GM19395 (cell line): Measurements from ENCODE around the gene TMEM109.
A peak's percentile ranks its signal among the peaks of the same experiment; 100 is the strongest.
"Not testable (repeated sequence)": the region's sequence is repeated elsewhere in the genome, so short reads cannot be mapped to it uniquely, and the experiment has no call there.

ENCODE experiments used
- ATAC-seq: cut with Tn5 transposase; IDR thresholded peaks from one replicate; pipeline ENCODE4 v1.9.1; 2021; ENCODE audit warnings: mild to moderate bottlenecking, moderate library complexity; ENCODE audit not compliant: unreplicated experiment

TMEM109 gene

GRCh38 chr11:60909680-60910280 lies 4.2 kb upstream of the TMEM109 start:
- not testable (repeated sequence) for ATAC-seq

GRCh38 chr11:60910281-60910687 lies 3.7 kb upstream of the TMEM109 start:
- peak; percentile 38 for ATAC-seq

- ATAC-seq = no peak
These were observed 3.1 kb upstream of the TMEM109 start for GRCh38 chr11:60910711-60911380.

DNA sequence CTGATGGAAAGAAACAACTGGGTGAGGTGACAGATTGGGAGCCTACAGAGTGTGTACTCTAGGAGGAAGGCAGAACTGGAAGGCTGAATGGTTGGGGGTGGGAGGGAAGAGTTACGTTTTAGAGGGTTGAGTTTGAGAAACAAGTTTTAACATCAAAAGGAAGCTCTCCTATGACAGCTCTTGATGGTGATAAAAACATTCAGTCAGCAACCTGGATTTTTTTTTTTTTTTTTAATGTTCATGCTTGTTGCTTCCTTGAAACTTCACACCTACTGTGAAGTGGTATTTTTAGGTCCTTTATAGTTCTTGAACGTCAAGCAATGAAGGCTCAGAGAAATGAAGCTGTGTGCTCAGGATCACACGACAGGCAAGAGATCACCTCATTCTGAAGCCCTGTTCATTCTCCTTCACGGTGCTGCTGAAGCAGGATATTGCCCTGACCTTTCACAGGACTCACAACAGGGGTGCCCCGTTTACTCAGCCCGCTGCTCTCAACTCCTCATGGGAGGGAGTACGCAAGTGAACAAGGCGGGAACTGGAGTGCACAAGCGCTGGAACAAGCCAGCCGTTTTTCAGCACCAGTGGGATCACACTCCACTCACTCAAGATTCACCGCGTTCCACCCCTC lies 1.6 kb upstream of the TMEM109 start:
- ATAC-seq = no peak

DNA sequence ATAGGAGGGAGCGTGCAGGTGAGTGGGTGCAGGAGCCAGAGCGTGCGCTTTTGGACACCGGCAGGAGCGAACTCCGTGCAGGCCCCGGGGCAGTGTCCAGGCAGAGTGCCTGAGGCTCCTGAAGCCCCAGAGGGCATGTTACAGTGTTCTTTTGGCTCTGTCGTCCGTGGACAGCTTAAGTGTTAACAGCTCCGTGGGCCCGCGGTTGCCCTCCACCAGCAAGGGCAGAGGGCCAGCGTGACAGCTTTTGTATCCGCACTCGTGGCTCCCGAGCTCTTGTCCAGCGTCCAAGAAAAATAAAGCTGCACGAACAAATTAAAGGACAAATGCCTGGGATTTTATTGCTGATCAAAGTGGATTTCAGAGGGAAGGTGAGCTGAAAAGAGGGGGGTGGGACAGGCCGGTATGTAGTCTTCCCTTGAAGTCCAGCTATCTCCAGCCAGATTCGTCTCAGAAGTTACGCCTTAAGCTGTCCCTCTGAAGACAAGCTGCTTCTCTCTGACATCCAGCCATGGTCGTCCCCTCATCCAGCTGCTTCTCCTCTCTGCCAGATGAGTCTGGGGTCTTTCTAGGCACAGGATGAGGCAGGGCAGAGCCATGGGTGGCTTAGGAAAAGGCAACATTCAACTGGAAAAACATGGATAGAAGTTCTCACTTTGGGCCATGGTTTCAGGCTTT lies 968 bp upstream of the TMEM109 start:
- ATAC-seq = no peak

DNA sequence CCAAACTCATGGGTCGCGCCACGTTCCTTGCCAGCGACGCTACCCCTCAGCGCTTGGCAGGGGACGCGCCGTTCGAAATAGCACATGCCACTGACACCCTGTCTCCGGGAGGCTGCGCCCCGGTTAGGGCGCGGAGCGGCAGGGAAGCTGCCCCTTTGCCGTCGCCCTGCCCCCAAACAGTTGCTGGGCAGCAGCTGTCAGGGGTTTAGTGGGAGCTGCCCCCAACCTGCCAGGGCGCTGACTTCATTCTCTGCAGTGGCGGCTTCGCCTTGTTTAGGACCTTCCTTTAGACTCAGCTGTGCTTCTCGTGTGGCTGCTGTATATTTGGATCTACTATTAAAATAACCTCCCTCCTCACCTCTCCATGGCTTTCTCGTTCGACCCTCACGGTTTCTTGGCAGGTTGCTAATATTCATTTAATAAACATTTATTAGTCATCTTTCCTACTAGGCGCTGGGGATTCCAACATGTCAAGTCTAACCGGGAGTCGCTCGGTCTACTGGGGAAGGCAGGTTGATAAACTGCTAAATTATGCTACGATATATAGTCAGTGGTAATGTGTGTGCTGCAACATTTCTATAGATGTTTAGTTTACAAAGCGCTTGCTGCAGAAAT lies 782 bp downstream of the TMEM109 start:
- ATAC-seq = peak; percentile 1

DNA sequence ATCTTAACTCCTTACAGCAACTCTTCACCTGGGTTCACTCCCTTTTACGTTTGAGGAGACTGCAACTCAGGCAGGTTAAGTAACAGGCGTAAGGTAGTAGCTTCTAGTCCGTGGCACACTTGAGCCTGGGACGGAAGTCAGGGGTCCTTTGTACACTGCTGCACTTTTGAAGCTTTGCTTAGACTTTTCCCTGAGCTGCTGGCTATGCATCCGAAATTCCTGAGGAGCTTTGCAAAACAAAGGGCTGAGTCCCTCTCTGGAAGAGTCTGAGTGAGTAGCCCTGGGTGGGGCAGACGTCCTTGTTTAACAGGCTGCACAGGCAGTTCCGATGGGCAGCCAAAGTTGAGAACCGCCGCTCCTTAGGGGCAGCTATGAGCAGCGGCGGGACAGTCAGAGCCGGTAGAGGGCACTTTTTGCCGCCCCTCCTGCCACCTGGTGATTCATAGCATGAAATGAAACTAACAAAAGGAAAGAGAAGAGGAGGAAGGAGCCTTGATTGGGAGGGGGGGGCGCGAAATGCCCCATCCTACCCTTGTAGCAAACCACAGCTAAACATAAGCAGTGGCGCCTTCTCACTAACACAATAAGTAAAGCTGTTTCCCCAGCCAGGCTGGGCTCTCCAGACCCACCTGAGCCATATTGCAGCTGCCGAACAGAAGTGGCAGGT lies 1.4 kb downstream of the TMEM109 start:
- peak; percentile 52 for ATAC-seq

GRCh38 chr11:60916669-60917206 lies 2.8 kb downstream of the TMEM109 start:
- no peak for ATAC-seq

GRCh38 chr11:60917267-60917666 lies 3.3 kb downstream of the TMEM109 start:
- no peak for ATAC-seq

DNA sequence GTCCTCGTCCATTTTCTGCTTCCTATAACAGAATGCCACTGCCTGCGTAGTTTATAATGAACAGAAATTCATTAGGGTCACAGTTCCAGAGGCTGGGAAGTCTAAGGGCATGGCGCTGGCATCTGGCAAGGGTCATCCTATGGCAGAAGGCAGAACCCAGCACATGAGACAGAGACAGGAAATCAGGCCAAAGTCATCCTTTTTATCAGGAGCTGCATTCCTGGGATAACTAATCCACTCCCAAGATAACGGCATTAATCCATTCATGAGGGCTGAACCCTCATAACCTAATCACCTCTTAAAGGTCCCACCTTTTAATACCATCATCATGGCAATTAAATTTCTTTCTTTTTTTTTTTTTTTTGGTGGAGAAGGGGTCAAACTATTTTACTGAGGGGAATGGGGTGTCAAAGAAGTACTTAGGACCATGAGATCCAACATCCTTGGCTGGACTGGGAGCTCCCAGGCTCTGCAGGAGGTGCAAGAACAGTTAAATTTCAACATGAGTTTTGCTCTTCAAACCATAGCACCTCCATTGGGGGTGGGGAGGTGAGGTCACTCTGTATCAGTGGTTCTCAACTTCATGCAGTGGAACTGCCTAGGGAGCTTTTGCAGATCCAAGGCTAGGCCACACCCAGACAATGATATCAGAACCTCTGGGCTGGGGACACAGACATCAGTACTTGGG lies 4.4 kb downstream of the TMEM109 start:
- no peak for ATAC-seq

GRCh38 chr11:60918939-60919265 lies 4.9 kb downstream of the TMEM109 start:
- no peak for ATAC-seq

DNA sequence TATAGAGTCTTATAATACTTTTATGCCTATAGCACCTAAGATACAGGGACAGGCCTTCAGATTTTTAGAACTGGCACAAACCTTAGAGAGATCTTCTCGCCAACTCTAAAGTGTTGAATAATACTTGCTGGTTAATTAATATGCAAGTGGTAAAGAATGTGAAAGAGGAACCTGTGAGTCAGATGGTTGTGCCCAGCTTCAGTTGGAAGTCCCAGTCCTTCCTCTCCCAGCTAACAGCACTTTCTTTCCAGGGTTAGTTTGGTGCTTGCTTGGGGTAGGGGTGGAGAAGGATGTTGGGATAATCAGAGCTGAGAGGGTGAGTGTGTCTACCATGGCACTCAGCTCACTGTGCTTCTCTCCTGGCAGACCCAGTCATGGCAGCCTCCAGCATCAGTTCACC lies 5.4 kb downstream of the TMEM109 start:
- ATAC-seq = no peak

DNA sequence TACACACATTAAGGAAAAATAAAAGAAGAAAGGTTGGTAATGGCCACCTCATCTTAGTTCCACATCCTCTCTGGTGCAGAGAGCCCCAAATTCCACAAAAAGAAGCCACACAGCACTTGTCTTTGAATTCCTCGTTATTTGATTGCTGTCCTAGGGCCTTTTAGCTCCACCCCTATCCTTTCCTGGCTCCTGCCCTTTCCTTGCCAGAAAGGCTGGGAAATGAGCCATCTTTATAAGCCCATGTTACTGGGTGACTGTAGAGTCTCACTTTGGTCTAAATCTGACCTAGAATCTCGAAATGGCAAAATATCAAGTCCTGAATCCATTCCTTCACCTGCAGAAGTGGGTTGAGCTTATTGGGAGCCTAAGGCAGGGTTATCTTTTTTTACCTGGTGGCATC lies 6.0 kb downstream of the TMEM109 start:
- no peak for ATAC-seq

GRCh38 chr11:60921259-60921658 lies 7.3 kb downstream of the TMEM109 start:
- ATAC-seq = no peak

DNA sequence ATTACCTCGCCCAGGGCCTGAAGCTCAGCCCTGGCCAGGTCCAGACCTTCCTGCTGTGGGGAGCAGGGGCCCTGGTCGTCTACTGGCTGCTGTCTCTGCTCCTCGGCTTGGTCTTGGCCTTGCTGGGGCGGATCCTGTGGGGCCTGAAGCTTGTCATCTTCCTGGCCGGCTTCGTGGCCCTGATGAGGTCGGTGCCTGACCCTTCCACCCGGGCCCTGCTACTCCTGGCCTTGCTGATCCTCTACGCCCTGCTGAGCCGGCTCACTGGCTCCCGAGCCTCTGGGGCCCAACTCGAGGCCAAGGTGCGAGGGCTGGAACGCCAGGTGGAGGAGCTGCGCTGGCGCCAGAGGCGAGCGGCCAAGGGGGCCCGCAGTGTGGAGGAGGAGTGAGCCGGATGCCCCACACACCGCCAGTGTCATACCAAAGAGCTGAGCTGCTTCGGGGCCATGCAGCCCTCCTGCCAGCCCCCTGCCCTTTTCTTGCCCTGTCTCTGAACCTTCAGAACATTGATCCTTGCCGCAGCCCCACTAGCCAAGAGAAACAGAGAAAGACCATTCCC lies 7.9 kb downstream of the TMEM109 start:
- ATAC-seq = no peak

GRCh38 chr11:60922906-60923305 lies 8.9 kb downstream of the TMEM109 start:
- ATAC-seq = no peak

GRCh38 chr11:60923326-60923725 lies 9.4 kb downstream of the TMEM109 start:
- ATAC-seq = no peak

DNA sequence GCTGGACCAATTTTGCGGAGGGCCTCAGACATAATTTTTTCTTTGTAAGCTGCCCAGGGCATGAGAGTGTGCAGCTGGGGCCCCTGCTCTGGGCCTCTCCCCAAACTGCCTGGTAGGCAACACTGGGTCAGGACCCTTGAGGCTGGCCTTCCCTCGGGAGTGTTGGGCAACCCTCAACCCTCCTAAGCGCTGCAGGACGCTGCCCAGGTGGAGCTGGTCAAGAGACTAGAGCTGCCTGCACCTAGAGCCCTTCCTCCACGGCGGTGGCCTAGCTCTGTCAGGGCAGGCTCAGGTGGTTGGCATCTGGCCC lies 9.8 kb downstream of the TMEM109 start:
- ATAC-seq = no peak

GRCh38 chr11:60924110-60924905 lies 10.3 kb downstream of the TMEM109 start, which contains the start of gene TMEM132A:
Gene TMEM132A, plus strand, starts transcription at chr11:60924460. Its CDS starts 174 bp downstream, at chr11:60924634.
- peak; percentile 55 for ATAC-seq
